H54 (cell line): ENCODE measurements around the gene PRKCA.

ENCODE experiments used
- DNase-seq: peaks from one replicate; pipeline ENCODE4 v3.0.0; 2011; ENCODE audit warnings: low spot score, mixed read lengths; ENCODE audit not compliant: insufficient read length
- FAIRE-seq: peaks from 3 replicates; lab custom pipeline; 2011; peaks lifted over from hg19 to GRCh38; lab: Jason Lieb, UNC
- POLR2A ChIP-seq: IDR thresholded peaks from 2 replicates; pipeline ENCODE4 v1.6.1; 2011; ENCODE audit warnings: low read depth, mild to moderate bottlenecking, low read length

PRKCA gene

DNA sequence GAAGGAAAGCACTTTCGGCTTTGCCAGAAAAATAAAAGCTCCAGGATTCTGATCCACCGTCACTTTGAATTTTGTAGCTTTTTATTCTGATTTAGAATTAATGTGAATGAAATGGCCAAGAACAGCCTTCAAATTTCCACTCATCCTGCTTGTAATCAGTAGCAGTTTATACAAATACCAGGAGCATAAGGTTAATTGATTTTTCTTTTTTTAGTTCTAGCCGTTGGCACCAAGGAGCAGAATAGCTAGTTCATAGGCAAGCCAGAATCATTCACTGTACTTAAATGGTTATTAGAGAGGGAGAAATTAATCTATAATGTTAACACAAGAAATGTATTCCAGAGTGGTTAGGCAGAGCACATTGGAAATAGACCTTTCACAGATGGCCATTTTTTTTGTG lies 491.4 kb downstream of the PRKCA start:
- no peak for FAIRE-seq
- no peak for DNase-seq
- TF ChIP-seq POLR2A, result no peak

DNA sequence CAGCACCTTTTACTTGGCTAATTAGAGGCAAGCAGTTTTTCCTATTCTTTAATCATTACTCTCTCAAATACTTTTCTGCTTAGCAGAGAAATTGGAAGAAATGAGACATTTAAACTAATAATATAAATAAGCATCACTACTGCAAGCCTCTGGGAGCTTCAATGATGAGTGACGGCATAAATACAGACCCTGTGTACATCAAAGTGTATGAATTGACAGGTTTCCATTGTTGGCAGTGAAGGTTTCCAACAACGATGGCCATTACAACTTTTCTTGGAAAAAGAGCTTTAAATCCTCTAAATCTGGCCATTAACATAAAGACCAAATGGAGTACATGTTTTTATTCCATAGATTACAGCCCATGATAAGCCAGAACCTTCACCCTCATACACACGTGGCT lies 493.1 kb downstream of the PRKCA start:
- no peak for FAIRE-seq
- no peak for DNase-seq
- TF ChIP-seq POLR2A, result no peak

DNA sequence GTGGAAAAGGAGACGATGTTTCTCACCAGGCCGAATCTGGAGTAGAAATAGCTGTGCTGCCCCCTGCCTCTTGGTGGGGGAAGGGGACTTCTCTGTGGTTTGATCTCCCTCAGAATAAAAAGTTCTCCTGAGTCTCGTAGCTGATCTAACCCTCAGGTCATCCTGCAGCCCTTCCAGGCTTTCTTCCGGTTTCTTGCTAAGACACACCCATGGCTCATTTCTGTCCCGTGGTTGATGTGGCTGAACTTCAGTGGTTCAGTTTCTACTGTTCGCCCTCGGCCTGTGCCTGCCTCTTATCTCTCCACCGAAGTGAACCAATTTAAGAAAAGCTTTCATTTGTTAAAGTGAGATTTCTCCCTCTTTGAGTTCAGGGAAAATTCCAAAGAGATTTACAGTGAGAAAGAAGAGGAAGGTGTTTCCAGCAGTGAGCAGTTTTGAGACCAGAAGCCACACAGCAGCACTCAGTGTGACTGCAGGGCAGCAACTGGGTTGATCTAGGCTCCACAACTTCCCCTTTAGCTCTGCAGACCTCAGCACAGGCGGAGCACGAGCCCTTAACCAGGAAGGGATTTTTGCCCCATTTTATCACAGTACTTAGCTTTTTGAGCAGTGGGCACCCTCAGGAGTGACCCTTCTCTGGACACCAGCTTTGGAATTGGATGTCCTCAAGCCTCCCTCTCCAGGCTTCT lies 497.6 kb downstream of the PRKCA start:
- TF ChIP-seq POLR2A, result no peak
- DNase-seq, result no peak
- FAIRE-seq, result no peak

DNA sequence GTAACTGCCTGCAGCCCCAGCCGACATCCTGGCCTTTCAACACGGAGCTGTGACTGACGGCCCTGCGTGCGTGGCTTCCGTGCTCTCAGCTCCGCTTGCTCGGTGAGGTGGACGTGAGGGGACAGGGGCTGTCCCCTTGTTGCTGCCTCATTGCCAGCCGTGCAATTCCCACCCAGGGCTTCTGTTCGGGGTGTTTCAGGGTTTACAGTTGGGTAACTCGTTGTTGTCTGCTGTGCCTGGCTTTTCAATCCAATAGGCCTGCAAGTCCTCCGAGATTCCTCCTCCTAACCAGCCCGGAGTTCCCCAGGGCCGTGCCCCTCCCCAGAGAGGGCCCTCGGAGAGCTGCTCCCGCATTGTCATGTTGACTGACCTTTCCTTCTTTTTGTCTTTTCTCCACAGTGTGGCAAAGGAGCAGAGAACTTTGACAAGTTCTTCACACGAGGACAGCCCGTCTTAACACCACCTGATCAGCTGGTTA lies 501.1 kb downstream of the PRKCA start:
- no peak for TF ChIP-seq POLR2A
- DNase-seq (no peak), FAIRE-seq (no peak)

DNA sequence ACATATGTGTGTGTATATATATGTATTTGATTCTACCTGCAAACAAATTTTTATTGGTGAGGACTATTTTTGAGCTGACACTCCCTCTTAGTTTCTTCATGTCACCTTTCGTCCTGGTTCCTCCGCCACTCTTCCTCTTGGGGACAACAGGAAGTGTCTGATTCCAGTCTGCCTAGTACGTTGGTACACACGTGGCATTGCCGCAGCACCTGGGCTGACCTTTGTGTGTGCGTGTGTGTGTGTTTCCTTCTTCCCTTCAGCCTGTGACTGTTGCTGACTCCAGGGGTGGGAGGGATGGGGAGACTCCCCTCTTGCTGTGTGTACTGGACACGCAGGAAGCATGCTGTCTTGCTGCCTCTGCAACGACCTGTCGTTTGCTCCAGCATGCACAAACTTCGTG lies 503.2 kb downstream of the PRKCA start:
- DNase-seq, result no peak

DNA sequence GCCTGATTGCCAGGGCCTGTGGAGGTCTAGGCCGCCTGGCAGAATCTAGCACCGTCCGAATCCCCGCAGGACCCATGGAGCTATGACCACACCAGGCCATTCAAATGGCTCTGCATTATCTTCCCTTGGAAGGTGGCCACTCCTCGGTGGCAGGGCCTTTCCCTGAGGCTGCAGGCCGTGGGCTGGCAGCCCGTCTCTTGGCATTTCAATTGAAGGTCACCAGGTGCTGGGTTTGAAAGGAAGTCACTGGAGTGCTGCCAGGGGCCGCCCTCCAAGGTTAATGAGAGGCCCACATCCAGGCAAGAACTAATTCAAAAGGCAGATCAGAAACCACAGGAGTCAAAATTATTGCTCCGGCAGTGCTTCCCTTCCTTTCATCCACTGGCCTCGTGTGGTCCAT lies 504.8 kb downstream of the PRKCA start:
- TF ChIP-seq POLR2A, result no peak
- DNase-seq (no peak), FAIRE-seq (no peak)

More for the DNA sequence above, 503.2 kb downstream of the PRKCA start:
- no peak for FAIRE-seq
- TF ChIP-seq POLR2A, result no peak

DNA sequence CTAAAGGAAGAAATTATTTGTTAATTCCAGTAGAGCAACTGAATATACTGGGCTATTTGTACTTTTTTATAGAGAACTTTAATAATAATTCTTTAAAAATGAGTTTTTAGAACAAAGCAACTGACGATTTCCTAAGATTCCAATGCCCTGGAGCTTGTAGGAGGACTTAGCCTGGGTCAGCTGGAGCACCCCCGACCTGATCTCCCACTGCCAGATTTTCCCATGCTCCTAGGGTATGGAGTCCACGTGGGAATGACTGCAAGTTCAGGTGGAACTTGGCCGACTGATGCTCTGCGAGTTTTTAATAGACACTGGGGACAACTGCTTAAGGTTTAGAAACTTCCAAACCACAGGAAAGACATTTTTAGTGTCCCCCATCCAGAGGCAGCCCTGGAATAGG lies 507.0 kb downstream of the PRKCA start:
- DNase-seq (no peak), FAIRE-seq (no peak)

DNA sequence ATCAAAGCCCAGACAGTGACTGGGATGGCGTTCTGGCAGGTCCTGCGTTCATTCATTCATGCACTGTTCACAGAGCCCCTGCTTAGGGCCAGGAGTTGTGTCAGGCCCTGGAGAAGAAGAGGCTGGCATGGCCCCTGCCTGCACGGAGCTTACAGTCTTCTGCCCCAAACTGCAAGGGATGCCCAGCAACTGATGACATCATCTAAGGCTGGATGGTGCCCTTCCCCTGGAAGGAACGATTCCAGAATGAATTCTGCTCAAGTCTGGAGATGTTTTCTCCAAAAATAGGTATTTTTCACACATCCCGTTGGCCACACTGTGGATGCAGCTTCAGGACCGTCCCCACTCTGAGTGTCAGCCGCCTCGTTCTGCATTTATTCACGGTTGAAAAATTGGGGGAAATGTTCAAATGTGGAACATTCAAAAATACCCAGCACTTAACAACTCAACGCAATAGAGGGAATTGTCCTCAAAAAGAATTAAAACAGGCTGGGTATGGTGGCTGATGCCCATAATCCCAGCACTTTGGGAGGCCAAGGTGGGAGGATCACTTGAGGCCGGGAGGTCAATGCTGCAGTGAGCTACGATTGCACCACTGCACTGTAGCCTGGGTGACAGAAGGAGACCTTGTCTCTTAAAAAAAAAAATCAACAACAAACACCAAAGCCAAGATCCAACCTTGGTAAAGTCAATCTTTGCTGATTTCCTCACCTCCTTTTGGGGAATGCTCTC lies 508.7 kb downstream of the PRKCA start:
- FAIRE-seq (no peak), DNase-seq (no peak)
- no peak for TF ChIP-seq POLR2A

More for the DNA sequence above, 507.0 kb downstream of the PRKCA start:
- no peak for TF ChIP-seq POLR2A

DNA sequence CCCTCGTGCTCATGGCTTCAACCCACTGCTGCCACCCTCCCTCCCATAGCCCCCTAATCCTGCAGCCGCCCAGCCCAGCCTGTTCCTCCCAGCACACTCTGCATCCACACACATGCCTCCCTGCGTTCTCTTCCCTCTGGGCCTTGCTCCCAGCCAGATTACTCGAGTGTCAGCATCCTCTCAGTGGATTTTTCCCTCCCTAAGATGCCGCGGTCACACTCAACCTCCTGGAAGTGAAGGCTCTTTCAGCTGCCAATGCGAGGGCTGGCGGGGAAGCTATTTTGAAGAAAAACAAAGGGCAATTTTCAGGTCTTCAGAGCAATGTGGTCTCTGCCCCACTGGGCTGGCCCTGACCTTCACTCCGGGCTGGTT lies 509.3 kb downstream of the PRKCA start:
- TF ChIP-seq POLR2A, result no peak
- DNase-seq (no peak), FAIRE-seq (no peak)

DNA sequence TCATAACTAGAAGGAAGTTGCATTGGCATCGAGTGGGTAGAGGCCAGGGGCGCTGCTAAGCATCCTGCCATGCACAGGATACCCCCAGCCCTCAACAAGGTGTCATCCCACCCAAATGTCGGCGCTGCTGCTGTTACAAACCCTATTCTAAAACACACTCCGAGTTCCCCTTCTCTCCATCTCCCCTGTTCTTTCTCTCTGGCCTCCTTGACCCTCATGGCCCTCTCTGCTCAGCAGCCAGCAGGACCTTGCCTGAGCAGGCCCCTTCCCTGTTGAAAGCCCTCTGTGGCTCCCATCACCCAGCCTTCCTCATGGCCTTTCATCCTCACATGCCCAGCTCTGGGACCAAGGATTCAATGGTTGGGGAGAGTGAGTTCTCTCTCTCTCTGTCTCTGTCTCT lies 510.2 kb downstream of the PRKCA start:
- TF ChIP-seq POLR2A, result no peak

DNA sequence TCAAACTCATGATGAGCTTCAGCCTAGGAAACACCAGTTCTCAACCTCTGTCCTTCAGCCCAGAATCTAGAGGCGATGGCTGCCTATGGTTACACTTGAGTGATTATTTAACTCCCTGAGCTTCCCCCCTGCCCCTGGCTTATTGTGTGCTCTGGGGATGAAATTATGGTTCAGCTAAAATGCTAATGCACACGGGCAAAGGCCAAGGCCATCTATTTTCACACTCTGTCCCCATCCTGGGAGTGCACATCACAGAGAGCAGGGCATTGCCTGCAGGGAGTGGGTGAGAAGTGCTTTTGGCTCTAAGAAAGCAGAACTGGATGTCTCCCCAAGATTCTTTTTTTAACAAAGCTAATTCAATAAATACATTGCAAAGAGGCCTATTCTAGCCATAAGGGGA lies 510.9 kb downstream of the PRKCA start:
- no peak for TF ChIP-seq POLR2A
- FAIRE-seq (no peak), DNase-seq (no peak)

More for the DNA sequence above, 510.2 kb downstream of the PRKCA start:
- FAIRE-seq, result no peak
- DNase-seq, result no peak

DNA sequence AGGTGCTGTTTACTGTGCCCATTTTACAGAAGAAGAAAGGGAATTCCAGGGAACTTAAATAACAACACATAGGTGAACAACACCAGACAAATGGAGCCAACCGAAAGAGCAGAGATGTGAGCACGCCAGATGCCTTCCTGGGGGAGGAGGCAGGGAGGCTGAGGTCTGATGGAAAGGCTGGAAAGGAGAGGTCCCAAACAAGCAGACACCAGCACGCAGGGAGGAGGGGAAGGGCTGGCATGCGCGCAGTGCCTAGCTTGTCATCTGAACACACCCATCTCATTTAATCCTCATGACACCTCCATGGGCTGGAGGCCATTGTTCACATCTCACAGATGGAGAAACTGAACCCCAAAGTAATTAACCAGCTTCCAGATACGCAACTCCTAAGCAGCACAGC lies 511.6 kb downstream of the PRKCA start:
- DNase-seq (no peak), FAIRE-seq (no peak)
- TF ChIP-seq POLR2A, result no peak

DNA sequence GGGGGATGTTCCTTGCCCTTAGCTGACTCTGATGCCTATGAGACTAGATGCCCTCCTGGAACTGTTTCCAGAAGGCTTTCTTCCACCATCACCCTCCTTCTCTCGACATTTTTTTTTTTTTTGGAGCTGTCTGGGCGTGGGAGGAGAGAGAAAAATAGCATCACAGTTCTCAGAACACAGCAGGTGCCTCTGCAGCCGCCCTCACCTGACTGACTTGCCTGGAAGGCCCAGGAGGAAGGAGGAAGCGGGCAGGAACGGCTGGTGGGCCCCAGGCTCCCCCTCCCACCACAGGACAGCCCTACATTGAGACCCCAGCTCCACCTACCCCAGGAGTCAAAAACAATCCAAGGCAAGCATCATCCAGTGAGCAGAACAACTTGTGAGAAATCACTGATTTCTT lies 512.2 kb downstream of the PRKCA start:
- no peak for TF ChIP-seq POLR2A
- FAIRE-seq, result no peak
- no peak for DNase-seq

DNA sequence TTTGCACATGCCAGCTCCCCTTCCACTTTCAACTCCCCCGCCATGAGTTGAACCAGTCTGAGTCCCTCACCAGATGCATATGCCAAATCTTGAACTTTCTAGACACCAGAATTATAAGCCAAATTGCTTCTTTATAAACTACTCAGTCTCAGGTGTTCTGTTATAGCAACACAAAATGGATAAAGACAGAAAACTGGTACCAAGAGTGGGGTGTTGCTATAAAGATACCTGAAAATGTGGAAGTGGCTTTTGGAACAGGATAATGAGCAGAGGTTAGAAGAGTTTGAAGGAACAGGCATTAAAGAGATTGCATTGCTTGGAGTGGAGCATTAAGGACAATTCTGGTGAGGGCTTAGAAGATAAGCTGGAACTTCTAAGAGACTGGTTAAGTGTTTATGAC lies 515.3 kb downstream of the PRKCA start:
- FAIRE-seq, result no peak
- no peak for DNase-seq
- TF ChIP-seq POLR2A, result no peak

DNA sequence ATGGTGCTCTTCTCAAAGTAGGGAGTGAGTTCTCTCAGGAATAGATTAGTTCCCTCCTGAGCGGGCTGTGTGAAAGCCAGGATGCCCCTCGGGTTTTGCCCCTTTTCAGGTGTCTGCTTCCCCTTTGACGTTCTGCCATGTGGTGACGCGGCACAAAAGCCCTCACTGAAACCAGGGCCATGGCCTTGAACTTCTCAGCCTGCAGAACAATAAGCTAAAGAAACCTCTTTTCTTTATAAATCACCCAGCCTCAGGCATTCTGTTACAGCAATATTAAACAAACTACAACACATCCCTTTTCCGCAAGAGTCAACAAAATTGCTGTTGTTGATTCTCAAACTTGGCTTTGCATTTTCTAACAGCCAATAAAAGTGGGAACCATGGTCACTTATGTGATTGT lies 517.1 kb downstream of the PRKCA start:
- no peak for TF ChIP-seq POLR2A
- no peak for FAIRE-seq
- no peak for DNase-seq
